Neutrophil (primary cell): ENCODE measurements around the gene SYTL1.

Experiments
- H3K27ac ChIP-seq: fragments of 200-600 bp; sonication (generic); 2 replicates; pipeline ENCODE4 v1.5.1; 2016; ENCODE audit warnings: mild to moderate bottlenecking, moderate library complexity
- H3K27me3 ChIP-seq: fragments of 200-600 bp; sonication (generic); 2 replicates; pipeline ENCODE4 v1.6.0; 2016; ENCODE audit warnings: mild to moderate bottlenecking
- H3K36me3 ChIP-seq: fragments of 200-600 bp; sonication (generic); 2 replicates; pipeline ENCODE4 v1.5.1; 2017
- H3K4me1 ChIP-seq, 2 experiments: fragments of 200-600 bp in 1 of 2; sonication (generic) in 1 of 2; 1 replicate in 1 of 2; 2 replicates in 1 of 2; pipeline versions ENCODE4 v1.5.1 to v1.6.1; 2013 to 2016; ENCODE audit warnings: low read depth in 1 of 2, low read length in 1 of 2, mild to moderate bottlenecking in 1 of 2, moderate library complexity in 1 of 2; ENCODE audit not compliant: control insufficient read depth in 1 of 2, insufficient read depth in 1 of 2
- H3K4me3 ChIP-seq, 2 experiments: fragments of 200-600 bp in 1 of 2; sonication (generic) in 1 of 2; 1 replicate in 1 of 2; 2 replicates in 1 of 2; pipeline ENCODE4 v1.5.1; 2013 to 2016; ENCODE audit warnings: low read depth in 1 of 2, low read length in 1 of 2, mild to moderate bottlenecking in 1 of 2, moderate library complexity in 1 of 2
- H3K9me3 ChIP-seq: fragments of 200-600 bp; sonication (generic); 2 replicates; pipeline ENCODE4 v1.5.1; 2016
- CTCF ChIP-seq: fragments of 200-600 bp; sonication (generic); IDR thresholded peaks from 2 replicates; pipeline ENCODE4 v1.5.1; 2016; ENCODE audit warnings: antibody characterized with exemption

The SYTL1 gene

GRCh38 chr1:27314169-27314568 is 27.7 kb upstream of the SYTL1 start:
- Histone ChIP-seq H3K27me3 (peaks cover 23% of the 10 kb centered on the region), H3K36me3 (peaks cover 24% of the 10 kb centered on the region), H3K9me3 (no peaks in the 10 kb centered on the region), H3K27ac (no peak overlapping the region), H3K4me1 (no peaks in the 10 kb centered on the region), H3K4me3 (no peak overlapping the region)
- TF ChIP-seq CTCF = no peak

GRCh38 chr1:27314737-27315136 is 27.1 kb upstream of the SYTL1 start:
- Histone ChIP-seq H3K27ac (no peak overlapping the region), H3K36me3 (peaks cover 22% of the 10 kb centered on the region), H3K4me3 (no peak overlapping the region), H3K9me3 (no peaks in the 10 kb centered on the region), H3K27me3 (peaks cover 23% of the 10 kb centered on the region), H3K4me1 (no peaks in the 10 kb centered on the region)
- TF ChIP-seq CTCF = no peak

GRCh38 chr1:27316860-27317259 is 25.0 kb upstream of the SYTL1 start:
- no peak overlapping the region for H3K27ac ChIP-seq
- peaks cover 23% of the 10 kb centered on the region for H3K27me3 ChIP-seq
- no peak overlapping the region for H3K4me3 ChIP-seq
- no peaks in the 10 kb centered on the region for H3K9me3 ChIP-seq
- H3K36me3 ChIP-seq = peaks cover 1% of the 10 kb centered on the region
- peaks cover 0 to 6% of the 10 kb centered on the region in 2 experiments for H3K4me1 ChIP-seq
- TF ChIP-seq CTCF = no peak

- H3K36me3 ChIP-seq = no peaks in the 10 kb centered on the region
- TF ChIP-seq CTCF = no peak
- peaks cover 11 to 15% of the 10 kb centered on the region in 2 experiments for H3K4me1 ChIP-seq
- H3K27ac ChIP-seq = no peak overlapping the region
- H3K9me3 ChIP-seq = no peaks in the 10 kb centered on the region
- H3K27me3 ChIP-seq = peaks cover 23% of the 10 kb centered on the region
- no peak overlapping the region for H3K4me3 ChIP-seq
These were observed 23.7 kb upstream of the SYTL1 start for GRCh38 chr1:27318136-27318535.

- Histone ChIP-seq H3K9me3 (no peaks in the 10 kb centered on the region), H3K4me1 (peaks cover 15 to 20% of the 10 kb centered on the region in 2 experiments), H3K27me3 (peaks cover 23% of the 10 kb centered on the region), H3K36me3 (no peaks in the 10 kb centered on the region), H3K27ac (no peak overlapping the region), H3K4me3 (no peak overlapping the region)
- TF ChIP-seq CTCF = no peak
These were observed 23.2 kb upstream of the SYTL1 start for GRCh38 chr1:27318596-27318995.
